Lung (tissue), 12 donors: ENCODE data around the gene TBXA2R. TPM values are rescaled to one million over a fixed set of nuclear protein-coding genes. Genes with fewer than 3 reads are reported as not detected.

Experiments used
- ATAC-seq: fragments of 200-7000 bp; cut with Tn5 transposase; one replicate; pipeline ENCODE4 v1.9.1; 2020; ENCODE audit warnings: moderate number of reproducible peaks; ENCODE audit not compliant: insufficient read depth, low FRiP score
- DNase-seq, 3 donors: peaks; one replicate each; pipeline ENCODE4 v3.0.0-alpha.2; 2013 to 2017
- H3K27ac ChIP-seq, 2 donors: one replicate each; pipeline ENCODE4 v1.5.1; 2013; ENCODE audit warnings: mild to moderate bottlenecking in 2 of 2, moderate library complexity in 2 of 2, control low read depth in 1 of 2, inconsistent platforms in 1 of 2, low read depth in 1 of 2, low read length in 1 of 2
- H3K27me3 ChIP-seq, 3 donors: one replicate each; pipeline ENCODE4 v1.5.1; 2013; ENCODE audit warnings: low read length in 2 of 3; ENCODE audit not compliant: control insufficient read depth in 3 of 3, insufficient read depth in 3 of 3
- H3K36me3 ChIP-seq, 4 donors: one replicate each; pipeline ENCODE4 v1.5.1; 2013; ENCODE audit warnings: low read length in 4 of 4, mild to moderate bottlenecking in 1 of 4, moderate library complexity in 1 of 4; ENCODE audit not compliant: control insufficient read depth in 4 of 4, insufficient read depth in 4 of 4
- H3K4me1 ChIP-seq, 5 donors: one replicate each; pipeline ENCODE4 v1.5.1; 2013; ENCODE audit warnings: low read length in 5 of 5, mild to moderate bottlenecking in 2 of 5, moderate library complexity in 1 of 5; ENCODE audit not compliant: control insufficient read depth in 5 of 5, insufficient read depth in 5 of 5
- H3K4me3 ChIP-seq: one replicate; pipeline ENCODE4 v1.5.1; 2013; ENCODE audit warnings: mild to moderate bottlenecking, control low read depth, moderate library complexity
- H3K9ac ChIP-seq, 2 donors: one replicate each; pipeline ENCODE4 v1.5.1; 2013; ENCODE audit warnings: low read length in 2 of 2, control low read depth in 1 of 2; ENCODE audit not compliant: insufficient read depth in 1 of 2
- H3K9me3 ChIP-seq, 4 donors: one replicate each; pipeline ENCODE4 v1.5.1; 2013; ENCODE audit warnings: low read length in 3 of 4, mild to moderate bottlenecking in 1 of 4, moderate library complexity in 1 of 4; ENCODE audit not compliant: control insufficient read depth in 4 of 4, insufficient read depth in 3 of 4
- WGBS, 2 donors: extraction: QIAGEN DNeasy Blood & Tissue Kit; methylation state at CpG; one replicate each; pipeline ENCODE4 v1.1.7; 2013; 5-methylcytosine and 5-hydroxymethylcytosine counted together
- polyA plus RNA-seq, 2 donors: library from polyadenylated mRNA; stranded (reverse); fragments of 200-250 nt; gene quantifications; one replicate each; pipeline ENCODE4 v1.2.1, GENCODE V29; 2013
- total RNA-seq, 2 donors: library from RNA; depleted of rRNA in 1 of 2; stranded (reverse); fragments of >200 nt in 1 of 2; gene quantifications; one replicate each; pipeline ENCODE4 v1.2.1, GENCODE V29; 2014 to 2021
- TF ChIP-seq, protein P1 (sequence below): IDR thresholded peaks from 2 replicates; pipeline ENCODE4 v1.5.1; 2012; ENCODE audit warnings: mild to moderate bottlenecking; ENCODE audit errors: control extremely low read depth, extremely low read depth
- donor health status: control.
- donor health status: control.
- donor health status: Bipolar disorder and iron deficiency.
- donor health status: healthy.
- donor health status: DM: yes; HTN: yes; CAD: no.

TBXA2R gene
- total and polyA plus RNA-seq, 4 donors: 2.5 to 7.6 (median 3.5) TPM

DNA sequence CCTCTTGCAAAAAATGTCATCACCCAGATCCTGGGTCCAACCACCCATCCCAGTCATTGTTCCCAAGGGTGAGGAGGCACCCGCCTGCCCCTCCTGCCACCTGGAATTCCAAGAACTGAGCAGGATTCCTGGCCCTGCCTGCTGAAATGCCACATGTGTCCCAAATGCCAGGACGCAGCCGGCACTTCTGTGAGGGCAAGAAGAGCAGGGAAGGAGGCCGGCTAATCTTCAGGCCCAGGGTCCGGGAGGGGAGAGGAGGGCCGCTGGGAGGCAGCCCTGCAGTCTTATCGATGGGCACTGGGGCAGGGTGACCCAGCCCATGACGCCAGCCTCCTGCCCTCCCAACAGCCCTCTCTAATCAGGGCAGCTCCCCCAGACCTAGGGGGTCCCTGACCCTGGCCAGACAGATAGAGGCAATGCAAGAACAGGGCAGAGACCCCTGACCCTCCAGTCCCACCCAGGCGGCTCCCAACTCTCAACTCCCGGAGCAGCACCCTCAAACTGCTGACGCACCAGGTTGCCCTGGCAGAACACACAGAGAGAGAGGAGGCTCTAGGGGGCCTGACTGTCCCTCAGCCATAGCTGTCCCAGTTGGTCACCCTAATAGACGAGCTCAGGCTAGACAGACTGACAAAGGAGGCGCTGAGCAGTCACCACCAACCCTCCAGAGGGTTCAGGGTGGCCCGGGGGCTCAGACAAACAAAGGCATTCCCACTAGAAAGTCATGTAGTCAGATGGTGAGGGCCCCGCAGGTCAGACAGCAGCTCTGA lies 50.8 kb downstream of the TBXA2R start:
- WGBS, 2 donors: 73 to 78% methylated on average over 15 of the region's 15 CpGs
- peak overlapping the region; percentile 93 for H3K4me3 ChIP-seq

DNA sequence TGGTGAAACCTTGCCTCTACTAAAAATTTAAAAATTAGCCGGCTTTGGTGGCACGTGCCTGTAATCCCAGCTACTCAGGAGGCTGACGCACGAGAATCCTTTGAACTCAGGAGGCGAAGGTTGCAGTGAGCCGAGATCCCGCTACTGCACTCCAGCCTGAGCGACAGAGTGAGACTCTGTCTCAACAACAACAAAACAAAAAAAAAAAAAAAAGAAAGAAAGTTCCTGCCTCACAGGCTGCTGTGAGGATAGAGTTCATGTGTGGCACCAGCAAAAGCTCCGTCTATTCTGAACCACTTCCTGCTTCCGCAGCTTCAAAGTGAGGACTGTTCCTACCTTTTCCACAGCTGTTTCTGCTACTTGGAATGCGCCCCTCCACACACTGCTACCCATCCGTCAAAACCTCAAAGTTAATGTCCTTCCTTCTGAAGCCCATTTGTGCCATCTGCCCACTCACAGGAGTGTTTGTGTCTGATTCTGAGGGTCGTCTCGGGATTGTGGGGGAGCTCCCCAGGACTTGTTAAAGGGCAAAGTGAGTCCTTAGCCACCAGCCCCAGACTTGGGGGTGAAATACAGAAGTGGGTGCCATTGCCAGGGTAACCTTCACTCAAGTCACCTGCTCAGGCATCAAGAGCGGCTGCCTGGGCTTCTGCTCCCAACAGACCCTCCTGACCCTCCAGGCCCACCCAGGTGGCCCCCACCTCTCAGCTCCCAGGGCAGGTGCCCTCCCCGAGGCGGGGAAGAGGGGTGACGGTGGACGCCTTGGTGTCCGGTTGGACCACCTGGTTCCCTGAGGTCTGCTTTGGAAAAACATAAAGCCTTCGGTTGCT lies 52.2 kb downstream of the TBXA2R start:
- WGBS, 2 donors: 54 to 64% methylated on average over 21 of the region's 21 CpGs

More for the DNA sequence above, 50.8 kb downstream of the TBXA2R start:
- H3K27ac ChIP-seq: peak overlapping the region in 1 of 2 donors; percentile 20
- peaks cover 0 to 17% (median 0%) of the 10 kb centered on the region in 5 donors for H3K4me1 ChIP-seq
- ATAC-seq (no peak), DNase-seq (no peak)
- no peak overlapping the region for H3K9ac ChIP-seq
- H3K27me3 ChIP-seq: no peaks in the 10 kb centered on the region
- H3K9me3 ChIP-seq: no peaks in the 10 kb centered on the region
- H3K36me3 ChIP-seq: peaks cover 0 to under 1% (median 0%) of the 10 kb centered on the region in 4 donors
- TF ChIP-seq, protein P1, sequence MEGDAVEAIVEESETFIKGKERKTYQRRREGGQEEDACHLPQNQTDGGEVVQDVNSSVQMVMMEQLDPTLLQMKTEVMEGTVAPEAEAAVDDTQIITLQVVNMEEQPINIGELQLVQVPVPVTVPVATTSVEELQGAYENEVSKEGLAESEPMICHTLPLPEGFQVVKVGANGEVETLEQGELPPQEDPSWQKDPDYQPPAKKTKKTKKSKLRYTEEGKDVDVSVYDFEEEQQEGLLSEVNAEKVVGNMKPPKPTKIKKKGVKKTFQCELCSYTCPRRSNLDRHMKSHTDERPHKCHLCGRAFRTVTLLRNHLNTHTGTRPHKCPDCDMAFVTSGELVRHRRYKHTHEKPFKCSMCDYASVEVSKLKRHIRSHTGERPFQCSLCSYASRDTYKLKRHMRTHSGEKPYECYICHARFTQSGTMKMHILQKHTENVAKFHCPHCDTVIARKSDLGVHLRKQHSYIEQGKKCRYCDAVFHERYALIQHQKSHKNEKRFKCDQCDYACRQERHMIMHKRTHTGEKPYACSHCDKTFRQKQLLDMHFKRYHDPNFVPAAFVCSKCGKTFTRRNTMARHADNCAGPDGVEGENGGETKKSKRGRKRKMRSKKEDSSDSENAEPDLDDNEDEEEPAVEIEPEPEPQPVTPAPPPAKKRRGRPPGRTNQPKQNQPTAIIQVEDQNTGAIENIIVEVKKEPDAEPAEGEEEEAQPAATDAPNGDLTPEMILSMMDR: no peak

DNA sequence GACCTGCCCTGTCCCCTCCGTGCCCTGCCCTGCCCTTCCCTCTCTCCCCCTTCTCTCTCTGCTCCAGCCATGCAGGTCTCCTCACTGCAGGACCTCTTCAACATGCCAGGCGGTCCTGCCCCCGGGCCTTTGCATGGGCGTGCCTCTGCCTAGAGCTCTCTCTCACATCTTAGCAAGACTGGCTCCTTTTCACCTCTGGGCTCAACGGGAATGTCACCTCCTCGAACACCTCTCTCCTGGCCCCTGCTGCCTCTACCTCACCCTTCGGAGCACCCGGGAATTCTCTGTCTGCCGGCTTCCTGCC lies 54.9 kb downstream of the TBXA2R start:
- ATAC-seq (no peak), DNase-seq (no peak)
- peaks cover 0 to 22% (median 2%) of the 10 kb centered on the region in 4 donors for H3K36me3 ChIP-seq
- H3K9me3 ChIP-seq: no peaks in the 10 kb centered on the region
- H3K4me1 ChIP-seq: peaks cover 0 to 17% (median 0%) of the 10 kb centered on the region in 5 donors
- no peaks in the 10 kb centered on the region for H3K27me3 ChIP-seq
- H3K9ac ChIP-seq: no peak overlapping the region
- no peak overlapping the region for H3K27ac ChIP-seq
- TF ChIP-seq, protein P1: no peak
- WGBS, 2 donors: 77 to 83% methylated on average over 9 of the region's 9 CpGs
- no peak overlapping the region for H3K4me3 ChIP-seq

More for the DNA sequence above, 52.2 kb downstream of the TBXA2R start:
- H3K27ac ChIP-seq: peak overlapping the region in 1 of 2 donors; percentile 21
- peaks cover 0 to 17% (median 0%) of the 10 kb centered on the region in 5 donors for H3K4me1 ChIP-seq
- H3K9ac ChIP-seq: no peak overlapping the region
- no peak overlapping the region for H3K4me3 ChIP-seq
- H3K9me3 ChIP-seq: no peaks in the 10 kb centered on the region
- H3K27me3 ChIP-seq: no peaks in the 10 kb centered on the region
- ATAC-seq: no peak
- DNase-seq: no peak
- TF ChIP-seq, protein P1: no peak
- H3K36me3 ChIP-seq: peaks cover 0 to 4% (median 0%) of the 10 kb centered on the region in 4 donors
